ENCODE measurements around the gene ACTR1A.

DNA sequence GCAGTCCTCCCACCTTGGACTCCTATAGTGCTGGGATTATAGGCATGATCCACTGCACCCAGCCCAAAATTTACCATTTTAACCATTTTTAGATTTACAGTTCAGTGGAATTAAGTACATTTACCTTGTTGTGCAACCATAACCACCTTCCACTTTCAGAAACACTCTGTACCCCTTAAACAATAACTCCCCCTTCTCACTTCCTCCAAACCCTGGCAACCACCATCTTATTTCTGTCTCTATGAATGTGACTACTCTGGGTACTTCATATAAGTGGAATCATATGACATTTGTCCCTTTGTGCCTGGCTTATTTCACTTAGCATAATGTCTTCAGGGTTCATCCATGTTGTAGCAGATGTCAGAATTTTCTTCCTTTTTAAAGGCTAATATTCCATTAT lies 34.9 kb upstream of the ACTR1A start:
- TF ChIP-seq, protein P1, sequence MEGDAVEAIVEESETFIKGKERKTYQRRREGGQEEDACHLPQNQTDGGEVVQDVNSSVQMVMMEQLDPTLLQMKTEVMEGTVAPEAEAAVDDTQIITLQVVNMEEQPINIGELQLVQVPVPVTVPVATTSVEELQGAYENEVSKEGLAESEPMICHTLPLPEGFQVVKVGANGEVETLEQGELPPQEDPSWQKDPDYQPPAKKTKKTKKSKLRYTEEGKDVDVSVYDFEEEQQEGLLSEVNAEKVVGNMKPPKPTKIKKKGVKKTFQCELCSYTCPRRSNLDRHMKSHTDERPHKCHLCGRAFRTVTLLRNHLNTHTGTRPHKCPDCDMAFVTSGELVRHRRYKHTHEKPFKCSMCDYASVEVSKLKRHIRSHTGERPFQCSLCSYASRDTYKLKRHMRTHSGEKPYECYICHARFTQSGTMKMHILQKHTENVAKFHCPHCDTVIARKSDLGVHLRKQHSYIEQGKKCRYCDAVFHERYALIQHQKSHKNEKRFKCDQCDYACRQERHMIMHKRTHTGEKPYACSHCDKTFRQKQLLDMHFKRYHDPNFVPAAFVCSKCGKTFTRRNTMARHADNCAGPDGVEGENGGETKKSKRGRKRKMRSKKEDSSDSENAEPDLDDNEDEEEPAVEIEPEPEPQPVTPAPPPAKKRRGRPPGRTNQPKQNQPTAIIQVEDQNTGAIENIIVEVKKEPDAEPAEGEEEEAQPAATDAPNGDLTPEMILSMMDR (conservative IDR thresholded peaks at IDR 0.05; ENCODE audit: low read length): no peak
- TF ChIP-seq EZH2phosphoT487 (IDR thresholded peaks at IDR 0.05; ENCODE audit: borderline replicate concordance, low read depth, low read length): no peak
